ENCODE measurements around the gene ACADS. TPM values are rescaled to one million over a fixed set of nuclear protein-coding genes. Genes with fewer than 3 reads are reported as not detected.

The ACADS gene
- total RNA-seq, 4 donors from 2014 or later: 40.8 to 85.9 (median 65.1) TPM

GRCh38 chr12:120698665-120699064 lies 27.0 kb upstream of the ACADS start:
- Histone ChIP-seq H3K36me3 (peaks cover 36 to 50% of the 10 kb centered on the region in 2 donors), H3K4me1 (peaks cover 21 to 55% of the 10 kb centered on the region in 2 donors), H3K9me3 (no peaks in the 10 kb centered on the region), H3K27ac (peak overlapping the region in 2 of 3 donors; percentile 26 to 62), H3K27me3 (no peaks in the 10 kb centered on the region), H3K4me3 (replicated peaks in 1 of 3) (no peak overlapping the region)
- no peak for DNase-seq
- intact Hi-C loops (cut with DNase I): no loop called here
- no peak for TF ChIP-seq POLR2A (IDR thresholded peaks at IDR 0.05)
- no peak for TF ChIP-seq CTCF (IDR thresholded peaks at IDR 0.05)
- 81 to 87% methylated on average over 3 of the region's 3 CpGs for WGBS, 2 donors

GRCh38 chr12:120699553-120699952 lies 26.1 kb upstream of the ACADS start:
- 96 to 97% methylated on average over 7 of the region's 7 CpGs for WGBS, 2 donors
- Histone ChIP-seq H3K36me3 (peaks cover 29 to 45% of the 10 kb centered on the region in 2 donors), H3K27ac (peak overlapping the region in 2 of 3 donors; percentile 62 to 87), H3K4me1 (peaks cover 29 to 62% of the 10 kb centered on the region in 2 donors), H3K27me3 (no peaks in the 10 kb centered on the region), H3K9me3 (no peaks in the 10 kb centered on the region), H3K4me3 (replicated peaks in 1 of 3) (no peak overlapping the region)
- TF ChIP-seq CTCF (IDR thresholded peaks at IDR 0.05): no peak
- no peak for TF ChIP-seq POLR2A (IDR thresholded peaks at IDR 0.05)
- no peak for DNase-seq
- intact Hi-C loops (cut with DNase I): no loop called here

GRCh38 chr12:120700886-120701285 lies 24.7 kb upstream of the ACADS start:
- WGBS, 2 donors: 49 to 93% methylated on average over 5 of the region's 5 CpGs
- Histone ChIP-seq H3K27me3 (no peaks in the 10 kb centered on the region), H3K36me3 (peaks cover 18 to 34% of the 10 kb centered on the region in 2 donors), H3K9me3 (no peaks in the 10 kb centered on the region), H3K27ac (peak overlapping the region in 2 of 3 donors; percentile 84 to 87), H3K4me3 (replicated peaks in 1 of 3) (no peak overlapping the region), H3K4me1 (peaks cover 29 to 68% of the 10 kb centered on the region in 2 donors)
- no peak for TF ChIP-seq CTCF (IDR thresholded peaks at IDR 0.05)
- TF ChIP-seq POLR2A (IDR thresholded peaks at IDR 0.05): no peak
- intact Hi-C loops (cut with DNase I): no loop called here
- DNase-seq: peak in 1 of 2 donors; percentile 59

GRCh38 chr12:120702637-120703036 lies 23.0 kb upstream of the ACADS start:
- WGBS, 2 donors: 89 to 94% methylated on average over 1 of the region's 1 CpG
- Histone ChIP-seq H3K4me3 (replicated peaks in 1 of 3) (no peak overlapping the region), H3K4me1 (peaks cover 20 to 52% of the 10 kb centered on the region in 2 donors), H3K36me3 (peaks cover 3 to 22% of the 10 kb centered on the region in 2 donors), H3K27me3 (no peaks in the 10 kb centered on the region), H3K9me3 (no peaks in the 10 kb centered on the region), H3K27ac (peak overlapping the region; percentile 84 to 87 (median 86))
- intact Hi-C loops (cut with DNase I): no loop called here
- no peak for TF ChIP-seq POLR2A (IDR thresholded peaks at IDR 0.05)
- no peak for TF ChIP-seq CTCF (IDR thresholded peaks at IDR 0.05)
- peak in 1 of 2 donors; percentile 13 for DNase-seq

- 34 to 45% methylated on average over 10 to 11 of the region's 11 CpGs for WGBS, 2 donors
- DNase-seq: peak; percentile 86 to 90
- peak overlapping the region; percentile 84 to 87 (median 86) for H3K27ac ChIP-seq
- peaks cover 3 to 16% of the 10 kb centered on the region in 2 donors for H3K36me3 ChIP-seq
- TF ChIP-seq POLR2A (IDR thresholded peaks at IDR 0.05): peak in 1 of 2 donors; percentile 62
- TF ChIP-seq CTCF (IDR thresholded peaks at IDR 0.05): no peak
- H3K27me3 ChIP-seq: no peaks in the 10 kb centered on the region
- intact Hi-C loops (cut with DNase I): no loop called here
- H3K4me1 ChIP-seq: peaks cover 20 to 48% of the 10 kb centered on the region in 2 donors
- H3K9me3 ChIP-seq: no peaks in the 10 kb centered on the region
- H3K4me3 ChIP-seq (replicated peaks in 1 of 3): no peak overlapping the region
These were observed 22.2 kb upstream of the ACADS start for GRCh38 chr12:120703311-120703942.

All from thyroid gland (tissue), 4 donors.